IMR-90 (cell line): ENCODE data around the gene HOMER3. TPM values are rescaled to one million over a fixed set of nuclear protein-coding genes. Genes with fewer than 3 reads are reported as not detected.

Experiments
- ATAC-seq: fragments of 200-7000 bp; cut with Tn5 transposase; 2 replicates; pipeline ENCODE4 v1.9.1; 2020; ENCODE audit warnings: low read depth, mild to moderate bottlenecking, moderate library complexity
- BruUV-seq: library from RNA; stranded (reverse); fragments of 400-500 nt; replicated peaks from 2 replicates; lab custom pipeline; 2021; lab: Mats Ljungman, UMichigan
- CTCF ChIA-PET: fragments of 300-600 bp; formaldehyde crosslinking; extraction: SDS; loops from one replicate; lab custom pipeline; 2021; ENCODE audit warnings: antibody characterized with exemption; lab: Yijun Ruan, JAX
- POLR2A ChIA-PET: fragments of 300-600 bp; sonication (Branson Sonifier 250); formaldehyde crosslinking; loops from one replicate; lab custom pipeline; 2022; ENCODE audit warnings: antibody characterized with exemption; ENCODE audit not compliant: unreplicated experiment; lab: Charles Lee
- DNase-seq: peaks from one replicate; pipeline ENCODE4 v3.0.0; 2013
- H2AFZ ChIP-seq: replicated peaks from 2 replicates; pipeline ENCODE3; 2013; ENCODE audit warnings: low read length, mild to moderate bottlenecking; ENCODE audit not compliant: poor library complexity
- H2AK5ac ChIP-seq: 2 replicates; pipeline ENCODE4 v1.6.1; 2013; ENCODE audit warnings: low read depth, low read length, inconsistent platforms
- H2AK9ac ChIP-seq: replicated peaks from 2 replicates; pipeline ENCODE3; 2013; ENCODE audit warnings: mild to moderate bottlenecking, low read depth, low read length, moderate library complexity; ENCODE audit not compliant: poor library complexity
- H2BK120ac ChIP-seq: 2 replicates; pipeline ENCODE4 v1.6.1; 2013; ENCODE audit warnings: low read depth, low read length, inconsistent platforms
- H2BK15ac ChIP-seq: 3 replicates; pipeline ENCODE4 v1.6.1; 2013; ENCODE audit warnings: low read depth, low read length, inconsistent platforms
- H2BK20ac ChIP-seq: 2 replicates; pipeline ENCODE4 v1.6.1; 2013; ENCODE audit warnings: low read depth, mild to moderate bottlenecking, inconsistent platforms, low read length, moderate library complexity
- H2BK5ac ChIP-seq: 2 replicates; pipeline ENCODE4 v1.6.1; 2013; ENCODE audit warnings: mild to moderate bottlenecking, low read depth, low read length, inconsistent platforms; ENCODE audit not compliant: poor library complexity, severe bottlenecking
- H3K14ac ChIP-seq: replicated peaks from 2 replicates; pipeline ENCODE4 v1.6.1; 2013; ENCODE audit warnings: low read depth, low read length, inconsistent platforms
- H3K18ac ChIP-seq: 2 replicates; pipeline ENCODE4 v1.6.1; 2013; ENCODE audit warnings: low read depth, low read length, control low read depth
- H3K23ac ChIP-seq: 2 replicates; pipeline ENCODE4 v1.6.1; 2013; ENCODE audit warnings: low read depth, low read length, inconsistent platforms
- H3K27ac ChIP-seq: 2 replicates; pipeline ENCODE4 v1.5.1; 2013; ENCODE audit warnings: mild to moderate bottlenecking, control low read depth, low read length; ENCODE audit not compliant: insufficient read depth
- H3K27me3 ChIP-seq: 2 replicates; pipeline ENCODE4 v1.6.1; 2013; ENCODE audit warnings: low read length; ENCODE audit not compliant: control insufficient read depth, insufficient read depth
- H3K36me3 ChIP-seq: 2 replicates; pipeline ENCODE4 v1.6.1; 2013; ENCODE audit warnings: low read length, mixed read lengths; ENCODE audit not compliant: control insufficient read depth, insufficient read depth
- H3K4ac ChIP-seq: 2 replicates; pipeline ENCODE4 v1.6.1; 2013; ENCODE audit warnings: low read depth, low read length, inconsistent platforms
- H3K4me1 ChIP-seq: 2 replicates; pipeline ENCODE4 v1.6.1; 2013; ENCODE audit warnings: low read length, mixed read lengths; ENCODE audit not compliant: control insufficient read depth, insufficient read depth
- H3K4me2 ChIP-seq: 2 replicates; pipeline ENCODE4 v1.6.1; 2013; ENCODE audit warnings: low read depth, mild to moderate bottlenecking, control low read depth, low read length, moderate library complexity
- H3K4me3 ChIP-seq: 2 replicates; pipeline ENCODE4 v1.5.1; 2013; ENCODE audit warnings: low read depth, mild to moderate bottlenecking, control low read depth, low read length, moderate library complexity; ENCODE audit not compliant: insufficient read depth
- H3K56ac ChIP-seq: 2 replicates; pipeline ENCODE4 v1.6.1; 2013; ENCODE audit warnings: low read length, inconsistent platforms; ENCODE audit not compliant: insufficient read depth; ENCODE audit errors: extremely low read depth
- H3K79me1 ChIP-seq, 2 experiments: 2 replicates each; pipeline ENCODE4 v1.6.1; 2013; ENCODE audit warnings: low read length in 2 of 2, inconsistent platforms in 1 of 2, low read depth in 1 of 2
- H3K9ac ChIP-seq: 2 replicates; pipeline ENCODE4 v1.6.1; 2013; ENCODE audit warnings: low read depth, low read length, control low read depth
- H3K9me1 ChIP-seq: 2 replicates; pipeline ENCODE4 v1.6.1; 2013; ENCODE audit warnings: low read length, inconsistent platforms; ENCODE audit not compliant: insufficient read depth
- H3K9me3 ChIP-seq: 2 replicates; pipeline ENCODE4 v1.6.1; 2013; ENCODE audit warnings: low read length; ENCODE audit not compliant: control insufficient read depth, insufficient read depth
- H4K20me1 ChIP-seq: 2 replicates; pipeline ENCODE4 v1.6.1; 2013; ENCODE audit warnings: low read length, inconsistent platforms; ENCODE audit not compliant: insufficient read depth
- H4K5ac ChIP-seq: 2 replicates; pipeline ENCODE4 v1.6.1; 2013; ENCODE audit warnings: mild to moderate bottlenecking, low read depth, low read length, control low read depth
- H4K8ac ChIP-seq, 2 experiments: 2 replicates each; pipeline ENCODE4 v1.6.1; 2013; ENCODE audit warnings: low read depth in 2 of 2, low read length in 2 of 2, control low read depth in 1 of 2, inconsistent platforms in 1 of 2
- H4K91ac ChIP-seq: 2 replicates; pipeline ENCODE4 v1.6.1; 2013; ENCODE audit warnings: low read depth, low read length, inconsistent platforms; ENCODE audit not compliant: insufficient read depth
- CEBPB ChIP-seq: IDR thresholded peaks from 2 replicates; pipeline ENCODE4 v1.6.1; 2012; ENCODE audit warnings: low read depth, low read length, improper control_type of control experiment
- NFE2L2 ChIP-seq: fragments of 150-350 bp; IDR thresholded peaks from 2 replicates; pipeline ENCODE4 v1.6.1; 2016; ENCODE audit warnings: low read depth, mild to moderate bottlenecking, low read length
- WGBS, 2 experiments: methylation state at CpG; one replicate each; pipeline versions ENCODE4 v1.1.5 to v1.1.7; 2013; ENCODE audit warnings: missing lambda C conversion rate in 2 of 2; ENCODE audit not compliant: insufficient read length in 1 of 2; ENCODE audit errors: extremely low coverage in 2 of 2; 5-methylcytosine and 5-hydroxymethylcytosine counted together
- dilution Hi-C: fragments of 300-500 bp; cut with HindIII; formaldehyde crosslinking; loops from one replicate; pipeline ENCODE4 v1.14.3; 2018; ENCODE audit warnings: low sequenced_read_pairs; ENCODE audit not compliant: unreplicated experiment
- in situ Hi-C: fragments of 300-500 bp; cut with MboI; formaldehyde crosslinking; loops from 3 replicates; pipeline ENCODE4 v1.14.3; 2019; ENCODE audit warnings: low sequenced_read_pairs, inconsistent platforms, mixed read lengths
- intact Hi-C: fragments of 100-400 bp; cut with micrococcal nuclease; formaldehyde crosslinking; loops from 2 replicates; pipeline ENCODE4 v1.10.0; 2022
- polyA plus RNA-seq, 3 experiments: library from polyadenylated mRNA; depleted of rRNA; stranded (reverse); fragments of >200 nt; gene quantifications; 2 replicates each; pipeline ENCODE4 v1.2.3, GENCODE V29; 2012; ENCODE audit warnings: low replicate concordance in 1 of 3
- total RNA-seq: library from RNA; depleted of rRNA; stranded (reverse); fragments of >200 nt; gene quantifications from 2 replicates; pipeline ENCODE4 v1.2.3, GENCODE V29; 2012

The HOMER3 gene
- total and polyA plus RNA-seq, 2 of the 4 experiments (the other 2 are of a cell fraction): 53.4 to 77.0 TPM

GRCh38 chr19:18975011-18975410 lies 34.0 kb upstream of the HOMER3 start:
- Histone ChIP-seq H4K5ac (no peak overlapping the region), H3K4ac (no peak overlapping the region), H3K4me1 (peaks cover 8% of the 10 kb centered on the region), H3K9me3 (no peaks in the 10 kb centered on the region), H3K9me1 (no peaks in the 10 kb centered on the region), H2AFZ (no peak overlapping the region), H3K9ac (no peak overlapping the region), H2BK15ac (no peak overlapping the region), H4K20me1 (no peaks in the 10 kb centered on the region), H3K27ac (no peak overlapping the region), H4K8ac (no peak overlapping the region), H3K27me3 (no peaks in the 10 kb centered on the region), H3K36me3 (no peaks in the 10 kb centered on the region), H3K18ac (no peak overlapping the region), H2BK20ac (no peak overlapping the region), H2BK5ac (no peak overlapping the region), H3K79me1 (no peaks in the 10 kb centered on the region), H3K23ac (no peak overlapping the region), H4K91ac (no peak overlapping the region), H3K4me2 (no peak overlapping the region), H2BK120ac (no peak overlapping the region), H3K4me3 (no peak overlapping the region), H3K56ac (no peak overlapping the region), H3K14ac (no peak overlapping the region), H2AK9ac (no peak overlapping the region), H2AK5ac (peak overlapping the region; percentile 39; the same call in 1 of the 2 replicates)
- ATAC-seq (no peak; the same call in 1 of the 2 replicates), DNase-seq (peak; percentile 62)
- intact Hi-C loops (no loop called here), in situ Hi-C loops (no loop called here), dilution Hi-C loops (no loop called here)
- TF ChIP-seq CEBPB (peak; percentile 74), NFE2L2 (no peak)
- POLR2A ChIA-PET: interaction anchor here (0.7 kb wide), 1 partner anchor 13 kb away, joined by 14 read pairs; no protein-coding TSS in a partner anchor
- WGBS, 2 experiments: no CpG with 5 or more reads among the region's 3 CpGs
- CTCF ChIA-PET: no interaction called here
- no TSS peak for BruUV-seq
